ENCODE data around the gene VMAC. TPM values are rescaled to one million over a fixed set of nuclear protein-coding genes. Genes with fewer than 3 reads are reported as not detected.

Gene VMAC
- total RNA-seq, 1 donor from 2014 or later = 4.6 TPM

DNA sequence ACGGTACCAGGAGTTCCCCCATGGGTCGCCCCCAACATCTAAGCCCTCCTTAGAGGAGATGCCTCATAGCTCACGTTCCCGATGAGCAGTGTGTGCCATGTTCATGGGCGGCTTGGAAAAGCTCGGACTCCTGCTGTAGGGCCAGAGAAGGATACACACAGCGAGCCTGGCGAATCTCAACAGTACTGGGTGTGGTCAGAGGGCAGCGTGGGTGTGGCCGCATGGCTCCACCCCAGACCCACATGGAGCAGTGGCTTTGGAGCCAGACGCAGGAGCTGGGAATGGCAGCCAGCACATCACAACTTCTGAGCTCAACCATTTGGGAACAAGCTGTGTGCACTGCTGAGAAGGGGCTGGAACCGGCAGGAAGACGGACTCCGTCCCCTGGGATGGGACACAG lies 25.0 kb downstream of the VMAC start:
- H3K27ac Mint-ChIP-seq = no peak overlapping the region
- H3K9ac ChIP-seq = no peak overlapping the region
- H3K79me2 ChIP-seq (ENCODE audit: low read depth) = peaks cover 8% of the 10 kb centered on the region
- H3K9me3 Mint-ChIP-seq = no peaks in the 10 kb centered on the region
- H3K36me3 Mint-ChIP-seq = peaks cover 18% of the 10 kb centered on the region
- peaks cover 7% of the 10 kb centered on the region for H3K27me3 Mint-ChIP-seq (ENCODE audit: insufficient read depth, low read depth)
- no peak overlapping the region for H3K27ac ChIP-seq
- peaks cover 22% of the 10 kb centered on the region for H3K4me1 Mint-ChIP-seq
- H3K36me3 ChIP-seq = no peaks in the 10 kb centered on the region
- no peak overlapping the region for H3K4me3 Mint-ChIP-seq
- H3K4me1 ChIP-seq = no peaks in the 10 kb centered on the region
- H3K27me3 ChIP-seq = no peaks in the 10 kb centered on the region
- no peak overlapping the region for H3K4me3 ChIP-seq
- DNase-seq (ENCODE audit: low spot score) = no peak
- no peak overlapping the region for H3K4me2 ChIP-seq
- TF ChIP-seq, protein P1, sequence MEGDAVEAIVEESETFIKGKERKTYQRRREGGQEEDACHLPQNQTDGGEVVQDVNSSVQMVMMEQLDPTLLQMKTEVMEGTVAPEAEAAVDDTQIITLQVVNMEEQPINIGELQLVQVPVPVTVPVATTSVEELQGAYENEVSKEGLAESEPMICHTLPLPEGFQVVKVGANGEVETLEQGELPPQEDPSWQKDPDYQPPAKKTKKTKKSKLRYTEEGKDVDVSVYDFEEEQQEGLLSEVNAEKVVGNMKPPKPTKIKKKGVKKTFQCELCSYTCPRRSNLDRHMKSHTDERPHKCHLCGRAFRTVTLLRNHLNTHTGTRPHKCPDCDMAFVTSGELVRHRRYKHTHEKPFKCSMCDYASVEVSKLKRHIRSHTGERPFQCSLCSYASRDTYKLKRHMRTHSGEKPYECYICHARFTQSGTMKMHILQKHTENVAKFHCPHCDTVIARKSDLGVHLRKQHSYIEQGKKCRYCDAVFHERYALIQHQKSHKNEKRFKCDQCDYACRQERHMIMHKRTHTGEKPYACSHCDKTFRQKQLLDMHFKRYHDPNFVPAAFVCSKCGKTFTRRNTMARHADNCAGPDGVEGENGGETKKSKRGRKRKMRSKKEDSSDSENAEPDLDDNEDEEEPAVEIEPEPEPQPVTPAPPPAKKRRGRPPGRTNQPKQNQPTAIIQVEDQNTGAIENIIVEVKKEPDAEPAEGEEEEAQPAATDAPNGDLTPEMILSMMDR (IDR thresholded peaks at IDR 0.05) = no peak
- TF ChIP-seq EZH2 (IDR thresholded peaks at IDR 0.05) (no peak), EZH2phosphoT487 (IDR thresholded peaks at IDR 0.05) (no peak)
- H3K9me3 ChIP-seq (ENCODE audit: low read depth) = no peaks in the 10 kb centered on the region
- no peaks in the 10 kb centered on the region for H3F3A ChIP-seq (ENCODE audit: low read depth)
- H4K20me1 ChIP-seq (ENCODE audit: low read depth) = peaks cover 41% of the 10 kb centered on the region
- H2AFZ ChIP-seq (replicated peaks) = no peak overlapping the region

DNA sequence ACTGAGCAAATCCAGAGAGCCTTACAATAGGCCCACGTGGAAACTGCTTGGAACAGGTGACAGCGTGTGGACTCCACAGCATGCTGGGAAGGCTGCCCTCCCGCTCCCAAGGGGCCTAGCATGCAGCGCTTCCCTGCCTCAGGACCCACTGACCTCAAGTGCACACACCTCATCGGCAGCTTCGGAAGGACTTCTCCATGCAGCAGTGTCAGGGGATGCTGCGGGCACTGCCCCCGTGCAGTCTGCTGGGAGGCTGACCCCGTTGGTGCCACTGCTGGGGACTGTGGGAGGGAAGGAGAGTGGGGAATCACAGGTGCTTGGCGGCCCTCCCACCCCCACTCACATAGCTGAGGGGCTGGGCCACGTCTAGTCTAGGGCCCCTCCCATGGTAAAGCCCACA lies 26.6 kb downstream of the VMAC start:
- Histone ChIP-seq H3K4me1 (no peaks in the 10 kb centered on the region), H2AFZ (replicated peaks) (no peak overlapping the region), H3K9me3 (ENCODE audit: low read depth) (no peaks in the 10 kb centered on the region), H3K27me3 (no peaks in the 10 kb centered on the region), H4K20me1 (ENCODE audit: low read depth) (peaks cover 55% of the 10 kb centered on the region), H3K9ac (no peak overlapping the region), H3F3A (ENCODE audit: low read depth) (no peaks in the 10 kb centered on the region), H3K36me3 (no peaks in the 10 kb centered on the region), H3K4me2 (no peak overlapping the region), H3K27ac (no peak overlapping the region), H3K79me2 (ENCODE audit: low read depth) (peaks cover 17% of the 10 kb centered on the region), H3K4me3 (no peak overlapping the region)
- H3K4me1 Mint-ChIP-seq = peaks cover 31% of the 10 kb centered on the region
- H3K9me3 Mint-ChIP-seq = no peaks in the 10 kb centered on the region
- peaks cover 20% of the 10 kb centered on the region for H3K36me3 Mint-ChIP-seq
- no peak overlapping the region for H3K27ac Mint-ChIP-seq
- DNase-seq (ENCODE audit: low spot score) = no peak
- H3K27me3 Mint-ChIP-seq (ENCODE audit: insufficient read depth, low read depth) = peaks cover 7% of the 10 kb centered on the region
- no peak overlapping the region for H3K4me3 Mint-ChIP-seq
- TF ChIP-seq EZH2 (IDR thresholded peaks at IDR 0.05) = no peak
- TF ChIP-seq, protein P1 (IDR thresholded peaks at IDR 0.05) = no peak
- no peak for TF ChIP-seq EZH2phosphoT487 (IDR thresholded peaks at IDR 0.05)

GRCh38 chr19:5932146-5932545 lies 27.5 kb downstream of the VMAC start:
- peaks cover 18% of the 10 kb centered on the region for H3K36me3 Mint-ChIP-seq
- H3K27ac ChIP-seq = no peak overlapping the region
- H3K4me1 Mint-ChIP-seq = peaks cover 31% of the 10 kb centered on the region
- H3K4me3 Mint-ChIP-seq = no peak overlapping the region
- no peaks in the 10 kb centered on the region for H3K4me1 ChIP-seq
- no peaks in the 10 kb centered on the region for H3K9me3 ChIP-seq (ENCODE audit: low read depth)
- H3K9ac ChIP-seq = no peak overlapping the region
- peaks cover 57% of the 10 kb centered on the region for H4K20me1 ChIP-seq (ENCODE audit: low read depth)
- H3K4me3 ChIP-seq = no peak overlapping the region
- H3K27me3 ChIP-seq = no peaks in the 10 kb centered on the region
- TF ChIP-seq EZH2 (IDR thresholded peaks at IDR 0.05) (no peak), EZH2phosphoT487 (IDR thresholded peaks at IDR 0.05) (no peak)
- TF ChIP-seq, protein P1 (IDR thresholded peaks at IDR 0.05) = no peak
- no peak overlapping the region for H3K27ac Mint-ChIP-seq
- no peaks in the 10 kb centered on the region for H3K9me3 Mint-ChIP-seq
- H3K36me3 ChIP-seq = no peaks in the 10 kb centered on the region
- peaks cover 7% of the 10 kb centered on the region for H3K27me3 Mint-ChIP-seq (ENCODE audit: insufficient read depth, low read depth)
- H2AFZ ChIP-seq (replicated peaks) = no peak overlapping the region
- DNase-seq (ENCODE audit: low spot score) = no peak
- no peak overlapping the region for H3K4me2 ChIP-seq
- H3F3A ChIP-seq (ENCODE audit: low read depth) = no peaks in the 10 kb centered on the region
- H3K79me2 ChIP-seq (ENCODE audit: low read depth) = peaks cover 24% of the 10 kb centered on the region

Measured in neural progenitor cell (in vitro differentiated cells).